Muscle layer of colon (tissue), 2 donors: ENCODE measurements around the gene TXNDC15.
"Not testable (repeated sequence)": the region's sequence is repeated elsewhere in the genome, so short reads cannot be mapped to it uniquely, and the experiment has no call there.

Experiments
- H3K27ac ChIP-seq: one replicate; pipeline ENCODE4 v1.7.0; 2013; ENCODE audit warnings: low read depth, mild to moderate bottlenecking, low read length, moderate library complexity
- H3K27me3 ChIP-seq, 2 donors: one replicate each; pipeline ENCODE4 v1.7.0; 2013; ENCODE audit warnings: low read length in 2 of 2, mild to moderate bottlenecking in 2 of 2; ENCODE audit not compliant: insufficient read depth in 2 of 2, control insufficient read depth in 1 of 2
- H3K36me3 ChIP-seq: one replicate; pipeline ENCODE4 v1.7.0; 2013; ENCODE audit warnings: mild to moderate bottlenecking, low read length; ENCODE audit not compliant: insufficient read depth
- H3K4me1 ChIP-seq: one replicate; pipeline ENCODE4 v1.7.0; 2013; ENCODE audit warnings: mild to moderate bottlenecking, low read length; ENCODE audit not compliant: insufficient read depth
- H3K4me3 ChIP-seq, 2 donors: one replicate each; pipeline ENCODE4 v1.7.0; 2013; ENCODE audit warnings: low read length in 2 of 2, low read depth in 1 of 2, mild to moderate bottlenecking in 1 of 2, moderate library complexity in 1 of 2
- H3K9ac ChIP-seq: one replicate; pipeline ENCODE4 v1.7.0; 2013; ENCODE audit warnings: low read length
- H3K9me3 ChIP-seq: one replicate; pipeline ENCODE4 v1.7.0; 2013; ENCODE audit warnings: mild to moderate bottlenecking, low read length
- donor health status: abdominal sarcoma.
- donor health status: Adenocarcinoma of cecum.

Gene TXNDC15

DNA sequence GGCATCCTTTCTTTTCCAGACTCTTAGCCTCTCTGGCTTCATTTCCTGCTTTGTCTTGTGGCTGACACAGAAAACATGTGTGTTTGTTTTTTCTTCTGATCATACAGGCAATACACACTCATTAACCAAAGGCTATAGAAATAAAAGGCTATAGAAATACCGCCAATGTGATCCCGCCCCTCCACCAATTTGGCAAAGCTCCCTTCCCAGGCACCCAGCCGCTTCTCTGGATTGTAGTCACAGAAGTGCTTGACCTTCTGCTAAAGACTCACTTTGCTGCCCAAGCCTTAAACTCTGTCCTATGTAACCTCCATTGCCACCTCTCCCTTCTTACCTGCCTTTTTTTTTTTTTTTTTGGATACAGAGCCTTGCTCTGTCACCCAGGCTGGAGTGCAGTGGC is 5.3 kb downstream of the TXNDC15 start:
- H3K9me3 ChIP-seq = no peaks in the 10 kb centered on the region
- no peak overlapping the region for H3K27ac ChIP-seq
- no peaks in the 10 kb centered on the region for H3K36me3 ChIP-seq
- no peak overlapping the region for H3K4me3 ChIP-seq
- H3K27me3 ChIP-seq = no peaks in the 10 kb centered on the region
- no peak overlapping the region for H3K9ac ChIP-seq
- peaks cover 16% of the 10 kb centered on the region for H3K4me1 ChIP-seq

GRCh38 chr5:134880937-134881336 is 6.8 kb downstream of the TXNDC15 start:
- not testable (repeated sequence) for H3K4me3 ChIP-seq, H3K36me3 ChIP-seq, H3K9ac ChIP-seq, H3K27me3 ChIP-seq, H3K9me3 ChIP-seq, H3K4me1 ChIP-seq, H3K27ac ChIP-seq

DNA sequence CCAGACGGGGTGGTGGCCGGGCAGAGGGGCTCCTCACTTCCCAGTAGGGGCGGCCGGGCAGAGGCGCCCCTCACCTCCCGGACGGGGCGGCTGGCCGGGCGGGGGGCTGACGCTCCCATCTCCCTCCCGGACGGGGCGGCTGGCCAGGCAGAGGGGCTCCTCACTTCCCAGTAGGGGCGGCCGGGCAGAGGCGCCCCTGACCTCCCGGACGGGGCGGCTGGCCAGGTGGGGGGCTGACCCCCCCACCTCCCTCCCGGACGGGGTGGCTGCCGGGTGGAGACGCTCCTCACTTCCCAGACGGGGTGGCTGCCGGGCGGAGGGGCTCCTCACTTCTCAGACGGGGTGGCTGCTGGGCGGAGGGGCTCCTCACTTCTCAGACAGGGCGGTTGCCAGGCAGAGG is 7.5 kb downstream of the TXNDC15 start:
- not testable (repeated sequence) for H3K9me3 ChIP-seq, H3K36me3 ChIP-seq, H3K27me3 ChIP-seq, H3K4me3 ChIP-seq, H3K9ac ChIP-seq, H3K4me1 ChIP-seq, H3K27ac ChIP-seq

DNA sequence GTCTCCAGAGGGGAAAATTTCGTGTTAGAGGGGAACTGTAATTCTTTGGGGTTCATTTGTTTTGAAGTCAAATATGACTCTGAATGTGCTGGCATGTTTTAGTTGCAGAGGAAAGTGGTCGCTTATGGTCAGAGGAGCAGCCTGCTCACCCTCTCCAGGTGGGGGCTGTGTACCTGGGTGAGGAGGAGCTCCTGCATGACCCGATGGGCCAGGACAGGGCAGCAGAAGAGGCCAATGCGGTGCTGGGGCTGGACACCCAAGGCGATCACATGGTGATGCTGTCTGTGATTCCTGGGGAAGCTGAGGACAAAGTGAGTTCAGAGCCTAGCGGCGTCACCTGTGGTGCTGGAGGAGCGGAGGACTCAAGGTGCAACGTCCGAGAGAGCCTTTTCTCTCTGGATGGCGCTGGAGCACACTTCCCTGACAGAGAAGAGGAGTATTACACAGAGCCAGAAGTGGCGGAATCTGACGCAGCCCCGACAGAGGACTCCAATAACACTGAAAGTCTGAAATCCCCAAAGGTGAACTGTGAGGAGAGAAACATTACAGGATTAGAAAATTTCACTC is 13.5 kb downstream of the TXNDC15 start:
- H3K9ac ChIP-seq = no peak overlapping the region
- no peak overlapping the region for H3K4me3 ChIP-seq
- no peak overlapping the region for H3K27ac ChIP-seq
- H3K4me1 ChIP-seq = no peaks in the 10 kb centered on the region
- H3K36me3 ChIP-seq = no peaks in the 10 kb centered on the region
- H3K27me3 ChIP-seq = no peaks in the 10 kb centered on the region
- no peaks in the 10 kb centered on the region for H3K9me3 ChIP-seq

DNA sequence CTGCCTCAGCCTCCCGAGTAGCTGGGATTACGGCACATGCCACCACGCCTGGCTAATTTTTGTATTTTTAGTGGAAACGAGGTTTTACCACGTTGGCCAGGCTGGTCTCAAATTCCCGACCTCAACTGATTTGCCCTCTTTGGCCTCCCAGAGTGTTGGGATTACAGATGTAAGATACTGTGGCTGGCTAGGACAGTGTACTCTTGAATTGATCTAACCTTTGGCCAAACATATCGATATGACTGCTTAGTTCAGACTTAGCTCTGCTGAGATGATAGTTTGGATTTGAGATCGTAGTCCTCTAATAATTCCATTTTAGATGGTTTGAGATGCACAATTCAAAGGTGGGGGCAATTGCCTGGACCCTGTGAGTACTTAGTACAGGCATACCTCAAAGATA is 15.2 kb downstream of the TXNDC15 start:
- Histone ChIP-seq H3K4me1 (no peaks in the 10 kb centered on the region), H3K9me3 (no peaks in the 10 kb centered on the region), H3K27ac (no peak overlapping the region), H3K36me3 (peaks cover 8% of the 10 kb centered on the region), H3K9ac (no peak overlapping the region), H3K4me3 (no peak overlapping the region), H3K27me3 (no peaks in the 10 kb centered on the region)

DNA sequence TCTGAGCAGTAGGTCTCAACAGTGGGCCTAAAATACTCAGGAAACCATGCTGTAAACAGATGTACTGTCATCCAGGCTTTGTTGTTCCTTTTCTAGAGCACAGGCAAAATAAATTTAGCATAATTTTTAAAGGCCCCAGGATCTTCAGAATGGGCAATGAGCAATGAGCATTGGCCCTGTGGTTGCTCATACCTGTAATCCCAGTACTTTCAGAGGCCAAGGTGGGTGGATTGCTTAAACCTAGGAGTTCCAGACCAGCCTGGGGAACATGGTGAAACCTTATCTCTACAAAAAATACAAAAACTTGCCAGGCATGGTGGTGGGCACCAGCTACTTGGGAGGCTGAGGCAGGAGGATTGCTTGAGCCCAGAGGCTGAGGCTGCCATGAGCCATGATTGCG is 17.3 kb downstream of the TXNDC15 start:
- H3K4me3 ChIP-seq = no peak overlapping the region
- H3K9ac ChIP-seq = no peak overlapping the region
- no peaks in the 10 kb centered on the region for H3K4me1 ChIP-seq
- no peaks in the 10 kb centered on the region for H3K27me3 ChIP-seq
- H3K9me3 ChIP-seq = no peaks in the 10 kb centered on the region
- no peak overlapping the region for H3K27ac ChIP-seq
- peaks cover 22% of the 10 kb centered on the region for H3K36me3 ChIP-seq

GRCh38 chr5:134892282-134892681 is 18.1 kb downstream of the TXNDC15 start:
- Histone ChIP-seq H3K9me3 (no peaks in the 10 kb centered on the region), H3K36me3 (peaks cover 22% of the 10 kb centered on the region)

DNA sequence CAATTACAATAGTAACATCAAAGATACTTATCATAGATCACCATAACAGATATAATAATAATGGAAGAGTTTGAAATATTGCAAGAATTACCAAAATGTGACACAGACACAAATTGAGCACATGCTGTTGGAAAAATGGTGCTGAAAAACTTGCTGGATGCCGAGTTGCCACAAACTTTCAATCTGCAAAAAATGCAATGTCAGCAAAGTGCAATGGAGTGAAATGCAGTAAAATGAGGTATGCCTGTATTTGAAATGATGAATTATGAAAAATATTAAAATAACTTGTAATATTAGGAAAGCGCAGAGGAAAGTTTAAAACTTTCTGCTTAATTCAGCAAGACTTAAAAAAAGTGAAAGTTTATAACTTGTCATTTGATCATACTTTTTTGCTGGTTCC is 18.8 kb downstream of the TXNDC15 start:
- Histone ChIP-seq H3K9me3 (no peaks in the 10 kb centered on the region), H3K4me1 (no peaks in the 10 kb centered on the region), H3K9ac (no peak overlapping the region), H3K36me3 (peaks cover 28% of the 10 kb centered on the region), H3K27me3 (no peaks in the 10 kb centered on the region), H3K4me3 (no peak overlapping the region), H3K27ac (no peak overlapping the region)

More at GRCh38 chr5:134892282-134892681, 18.1 kb downstream of the TXNDC15 start:
- H3K27me3 ChIP-seq = no peaks in the 10 kb centered on the region
- H3K27ac ChIP-seq = no peak overlapping the region
- H3K9ac ChIP-seq = no peak overlapping the region
- no peak overlapping the region for H3K4me3 ChIP-seq
- no peaks in the 10 kb centered on the region for H3K4me1 ChIP-seq

GRCh38 chr5:134893748-134894505 is 19.8 kb downstream of the TXNDC15 start:
- Histone ChIP-seq H3K27me3 (no peaks in the 10 kb centered on the region), H3K4me3 (no peak overlapping the region), H3K4me1 (no peaks in the 10 kb centered on the region), H3K9me3 (no peaks in the 10 kb centered on the region), H3K36me3 (peaks cover 32% of the 10 kb centered on the region), H3K9ac (no peak overlapping the region), H3K27ac (no peak overlapping the region)

- Histone ChIP-seq H3K36me3 (peaks cover 25% of the 10 kb centered on the region), H3K4me1 (no peaks in the 10 kb centered on the region), H3K27me3 (no peaks in the 10 kb centered on the region), H3K9ac (no peak overlapping the region), H3K9me3 (no peaks in the 10 kb centered on the region), H3K4me3 (no peak overlapping the region), H3K27ac (no peak overlapping the region)
Observed at GRCh38 chr5:134902071-134902801, 28.1 kb downstream of the TXNDC15 start.

- no peaks in the 10 kb centered on the region for H3K27me3 ChIP-seq
- H3K36me3 ChIP-seq = peaks cover 7% of the 10 kb centered on the region
- H3K9ac ChIP-seq = peak within 1 kb of the TSS; percentile 80
- no peaks in the 10 kb centered on the region for H3K4me1 ChIP-seq
- peak within 1 kb of the TSS; percentile 98 for H3K27ac ChIP-seq
- no peaks in the 10 kb centered on the region for H3K9me3 ChIP-seq
- peak within 1 kb of the TSS; percentile 72 to 73 for H3K4me3 ChIP-seq
Observed at GRCh38 chr5:134904610-134905245, 30.6 kb downstream of the TXNDC15 start, which contains the start of gene PCBD2. TSS of gene PCBD2 (plus strand) at chr5:134905131. CDS start at chr5:134905140, 9 bp downstream.
